A549 treated with AZD9567 at 1 μM for 4 hours (cell line): ENCODE measurements around the gene C1orf35. TPM values are rescaled to one million over a fixed set of nuclear protein-coding genes. Genes with fewer than 3 reads are reported as not detected.

Source experiments
- total RNA-seq: library from RNA; stranded (reverse); fragments of 200-300 nt; extraction: Qiagen RNA extraction; gene quantifications from 5 replicates; pipeline ENCODE4 v1.2.3, GENCODE V29; 2022; ENCODE audit not compliant: insufficient read depth

Gene C1orf35
- 29.1 to 42.0 TPM (median 39.7 TPM) in 5 replicates for total RNA-seq

GRCh38 chr1:228102791-228103620 is at the start of gene C1orf35:
Gene C1orf35 (minus strand): TSS chr1:228103325. CDS start chr1:228103227, 98 bp downstream.

GRCh38 chr1:228149406-228150119 is 46.4 kb upstream of the C1orf35 start, which contains the start of gene GJC2:
Gene GJC2 (plus strand): TSS chr1:228149930. CDS start chr1:228157759, 7,829 bp downstream.

GRCh38 chr1:228139931-228140723 is 37.0 kb upstream of the C1orf35 start, which contains the start of gene GUK1:
Gene GUK1 (plus strand): TSS chr1:228140279. CDS start chr1:228140303, 24 bp downstream.

GRCh38 chr1:228109073-228109961 is 6.2 kb upstream of the C1orf35 start, which contains the start of gene MRPL55:
Gene MRPL55 (minus strand): TSS chr1:228109299. CDS start chr1:228108260, 1,039 bp downstream.

GRCh38 chr1:228082214-228082917 is 20.8 kb downstream of the C1orf35 start, which contains the start of gene ARF1:
Gene ARF1 (plus strand): TSS chr1:228082708. CDS start chr1:228097115, 14,407 bp downstream.

Other genes with a start within 250 kb of the C1orf35 start
- 7.2 to 11.4 TPM (median 10.6 TPM) in 5 replicates for gene WNT9A, start 155.4 kb downstream of the C1orf35 start, total RNA-seq
- 0.02 to 0.06 TPM (median 0.03 TPM) in 3 of 5 replicates, not detected in the others for gene WNT3A, start 96.3 kb downstream of the C1orf35 start, total RNA-seq
- 396 to 460 TPM (median 441 TPM) in 5 replicates for gene ARF1, start 20.6 kb downstream of the C1orf35 start, total RNA-seq
- gene MRPL55, start 6.0 kb upstream of the C1orf35 start, total RNA-seq: 83.3 to 92.2 TPM (median 85.6 TPM) in 5 replicates
- 110 to 159 TPM (median 155 TPM) in 5 replicates for gene GUK1, start 37.0 kb upstream of the C1orf35 start, total RNA-seq
- 0.31 to 0.52 TPM (median 0.49 TPM) in 4 of 5 replicates, not detected in the other for gene GJC2, start 46.6 kb upstream of the C1orf35 start, total RNA-seq
- gene IBA57, start 62.5 kb upstream of the C1orf35 start, total RNA-seq: 5.9 to 7.7 TPM (median 7.1 TPM) in 5 replicates
- 2.5 to 5.9 TPM (median 5.6 TPM) in 5 replicates for gene OBSCN, start 104.7 kb upstream of the C1orf35 start, total RNA-seq